ENCODE measurements around the gene MCCC2.
A peak's percentile ranks its signal among the peaks of the same experiment; 100 is the strongest.

GRCh38 chr5:71658916-71659662, 71.9 kb downstream of the MCCC2 start:
- TF ChIP-seq MAX (IDR thresholded peaks at IDR 0.05) (no peak), CTCF (IDR thresholded peaks at IDR 0.05; ENCODE audit: low read depth, low read length, missing input control) (no peak), ATF3 (IDR thresholded peaks at IDR 0.05) (no peak), RAD21 (IDR thresholded peaks at IDR 0.05) (peak; percentile 33 to 42), EGR1 (IDR thresholded peaks at IDR 0.05; ENCODE audit: low read depth in 2 of 2) (no peak), GABPA (IDR thresholded peaks at IDR 0.05 in 1 of 2, conservative IDR thresholded peaks at IDR 0.05 in 1 of 2) (no peak), REST (IDR thresholded peaks at IDR 0.05) (no peak), JUND (IDR thresholded peaks at IDR 0.05) (no peak), SP1 (IDR thresholded peaks at IDR 0.05) (no peak), HNF4A (conservative IDR thresholded peaks at IDR 0.05) (no peak), YY1 (IDR thresholded peaks at IDR 0.05) (no peak)
